Stomach (tissue), 4 donors: Measurements from ENCODE around the gene ULK4.

ENCODE experiments used
- POLR2A ChIP-seq, 4 donors: fragments of 450-650 bp; IDR thresholded peaks; one replicate each; pipeline ENCODE4 v1.6.1; 2016; ENCODE audit warnings: antibody characterized with exemption in 4 of 4, control low read depth in 2 of 4, mild to moderate bottlenecking in 1 of 4, moderate library complexity in 1 of 4
- TF ChIP-seq, protein P1 (sequence below), 7 experiments: fragments of 450-650 bp in 4 of 7; fragments of 200-600 bp in 3 of 7; sonication (generic) in 3 of 7; IDR thresholded peaks; one replicate each; pipeline ENCODE4 v1.5.1; 2016 to 2019; ENCODE audit warnings: antibody characterized with exemption in 7 of 7, control low read depth in 2 of 7, mild to moderate bottlenecking in 1 of 7

DNA sequence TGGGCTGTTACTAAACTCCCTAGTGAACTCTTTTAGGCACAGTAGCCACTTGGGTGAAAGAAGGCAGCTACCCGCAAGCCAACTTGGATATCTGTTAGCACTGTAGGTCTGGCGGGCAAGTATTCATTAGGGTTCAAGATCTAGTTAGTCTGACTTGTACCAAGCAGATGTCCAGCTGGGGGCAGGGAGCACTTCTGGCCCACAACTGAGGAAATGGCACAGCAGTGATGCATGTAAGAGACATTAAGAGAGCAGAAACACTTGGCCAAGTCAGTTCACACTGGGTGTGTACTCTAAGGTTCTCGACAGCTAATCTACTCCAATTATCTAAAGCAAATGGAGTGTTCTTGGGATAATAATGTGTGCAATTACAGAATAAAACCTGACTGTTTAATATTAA, 630.9 kb downstream of the ULK4 start:
- TF ChIP-seq, protein P1, sequence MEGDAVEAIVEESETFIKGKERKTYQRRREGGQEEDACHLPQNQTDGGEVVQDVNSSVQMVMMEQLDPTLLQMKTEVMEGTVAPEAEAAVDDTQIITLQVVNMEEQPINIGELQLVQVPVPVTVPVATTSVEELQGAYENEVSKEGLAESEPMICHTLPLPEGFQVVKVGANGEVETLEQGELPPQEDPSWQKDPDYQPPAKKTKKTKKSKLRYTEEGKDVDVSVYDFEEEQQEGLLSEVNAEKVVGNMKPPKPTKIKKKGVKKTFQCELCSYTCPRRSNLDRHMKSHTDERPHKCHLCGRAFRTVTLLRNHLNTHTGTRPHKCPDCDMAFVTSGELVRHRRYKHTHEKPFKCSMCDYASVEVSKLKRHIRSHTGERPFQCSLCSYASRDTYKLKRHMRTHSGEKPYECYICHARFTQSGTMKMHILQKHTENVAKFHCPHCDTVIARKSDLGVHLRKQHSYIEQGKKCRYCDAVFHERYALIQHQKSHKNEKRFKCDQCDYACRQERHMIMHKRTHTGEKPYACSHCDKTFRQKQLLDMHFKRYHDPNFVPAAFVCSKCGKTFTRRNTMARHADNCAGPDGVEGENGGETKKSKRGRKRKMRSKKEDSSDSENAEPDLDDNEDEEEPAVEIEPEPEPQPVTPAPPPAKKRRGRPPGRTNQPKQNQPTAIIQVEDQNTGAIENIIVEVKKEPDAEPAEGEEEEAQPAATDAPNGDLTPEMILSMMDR (IDR thresholded peaks at IDR 0.05): no peak
- no peak for TF ChIP-seq POLR2A (IDR thresholded peaks at IDR 0.05)
